Psoas muscle (tissue), 8 donors: ENCODE data around the gene DISP3. TPM values are rescaled to one million over a fixed set of nuclear protein-coding genes. Genes with fewer than 3 reads are reported as not detected.

Source experiments
- ATAC-seq, 4 donors: fragments of 200-7000 bp; cut with Tn5 transposase; one replicate each; pipeline ENCODE4 v1.9.1; 2020; ENCODE audit warnings: moderate library complexity in 3 of 4, mild to moderate bottlenecking in 2 of 4
- DNase-seq, 2 donors: peaks; one replicate each; pipeline ENCODE4 v3.0.0-alpha.2; 2020
- H3K27ac ChIP-seq: fragments of 200-600 bp; one replicate; pipeline ENCODE4 v1.8.0; 2022
- H3K27me3 ChIP-seq, 3 donors: fragments of 200-600 bp in 1 of 3; one replicate each; pipeline versions ENCODE4 v1.6.1 to v1.8.0; 2013 to 2022; ENCODE audit warnings: low read length in 2 of 3, mild to moderate bottlenecking in 2 of 3, moderate library complexity in 1 of 3; ENCODE audit not compliant: insufficient read depth in 3 of 3
- H3K36me3 ChIP-seq, 2 donors: fragments of 200-600 bp in 1 of 2; one replicate each; pipeline versions ENCODE4 v1.6.1 to v1.8.0; 2013 to 2022; ENCODE audit warnings: low read depth in 1 of 2, mild to moderate bottlenecking in 1 of 2, moderate library complexity in 1 of 2; ENCODE audit not compliant: insufficient read depth in 1 of 2
- H3K4me1 ChIP-seq: fragments of 200-600 bp; one replicate; pipeline ENCODE4 v1.8.0; 2022
- H3K4me3 ChIP-seq: fragments of 200-600 bp; one replicate; pipeline ENCODE4 v1.8.0; 2022; ENCODE audit warnings: mild to moderate bottlenecking
- H3K9me3 ChIP-seq: fragments of 200-600 bp; one replicate; pipeline ENCODE4 v1.8.0; 2022
- WGBS, 3 donors: extraction: QIAGEN DNeasy Blood & Tissue Kit; methylation state at CpG; one replicate each; pipeline versions ENCODE4 v1.1.6 to v1.1.7; 2013; 5-methylcytosine and 5-hydroxymethylcytosine counted together
- intact Hi-C, 2 donors: fragments of 100-400 bp; cut with DNase I; formaldehyde crosslinking; loops; one replicate each; pipeline versions ENCODE4 v1.11.0 to v1.14.2; 2022
- polyA plus RNA-seq, 3 donors: library from polyadenylated mRNA; stranded (reverse); fragments of 200-250 nt; gene quantifications; one replicate each; pipeline ENCODE4 v1.2.3, GENCODE V29; 2013
- total RNA-seq, 4 donors: library from RNA; stranded (reverse); fragmentation: NEBNext Ultra II Directional in 2 of 4; extraction: Animal tissue kit (Norgen Biotek cat#: 25700) in 2 of 4; gene quantifications; one replicate each; pipeline versions ENCODE4 v1.2.1 to v1.2.4, GENCODE V29; 2021 to 2023
- TF ChIP-seq, protein P1 (sequence below): fragments of 200-600 bp; IDR thresholded peaks from one replicate; pipeline ENCODE4 v1.8.0; 2022; ENCODE audit warnings: antibody characterized with exemption
- donor health status: healthy with polysubstance abuse.
- donor health status: DM: no; HTN: no; CAD: no; lungs with moderate emphysema.
- donor health status: Bipolar disorder and iron deficiency.
- donor health status: healthy.
- donor health status: DM: yes; HTN: yes; CAD: no.
- donor health status: DM: no; HTN: no; CAD: no.
- donor health status: DM: no; HTN: no; CAD: no.
- donor health status: DM: yes; HTN: yes; CAD: no.

Gene DISP3
- total and polyA plus RNA-seq, 7 donors = 0.01 to 0.04 (median 0.02) TPM; not detected in 3

DNA sequence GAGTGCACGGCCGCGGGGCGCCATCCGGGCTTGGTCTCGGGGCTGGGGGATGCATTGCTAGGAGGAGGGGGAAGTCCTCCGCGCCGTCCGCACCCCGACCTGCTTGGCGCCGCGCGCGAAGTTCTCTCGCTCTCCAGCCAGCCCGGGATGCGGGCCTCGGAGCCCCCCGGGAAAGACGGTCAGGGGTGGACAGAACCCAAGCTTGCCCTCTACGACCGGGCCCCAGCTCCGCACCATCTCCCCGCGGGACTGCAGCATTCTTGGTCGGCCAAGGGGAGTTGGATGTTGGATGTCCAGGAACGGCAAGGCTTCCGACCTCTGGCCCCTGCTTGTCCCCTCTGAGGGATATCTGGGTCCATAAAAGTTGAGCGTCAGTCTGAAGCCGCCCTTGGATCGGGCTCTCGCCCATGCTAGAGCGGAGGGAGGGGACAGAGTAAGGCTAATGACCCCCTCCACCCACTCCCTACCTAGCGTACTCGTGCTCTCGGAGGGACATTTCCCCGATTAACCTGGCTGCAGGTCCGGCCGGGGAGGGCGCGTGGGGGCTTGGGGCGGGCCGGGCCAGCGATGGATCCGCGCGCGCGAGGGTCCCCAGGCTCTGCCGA lies 522 bp downstream of the DISP3 start:
- H3K36me3 ChIP-seq = no peaks in the 10 kb centered on the region
- peaks cover 0 to 87% (median 26%) of the 10 kb centered on the region in 3 donors for H3K27me3 ChIP-seq
- TF ChIP-seq, protein P1, sequence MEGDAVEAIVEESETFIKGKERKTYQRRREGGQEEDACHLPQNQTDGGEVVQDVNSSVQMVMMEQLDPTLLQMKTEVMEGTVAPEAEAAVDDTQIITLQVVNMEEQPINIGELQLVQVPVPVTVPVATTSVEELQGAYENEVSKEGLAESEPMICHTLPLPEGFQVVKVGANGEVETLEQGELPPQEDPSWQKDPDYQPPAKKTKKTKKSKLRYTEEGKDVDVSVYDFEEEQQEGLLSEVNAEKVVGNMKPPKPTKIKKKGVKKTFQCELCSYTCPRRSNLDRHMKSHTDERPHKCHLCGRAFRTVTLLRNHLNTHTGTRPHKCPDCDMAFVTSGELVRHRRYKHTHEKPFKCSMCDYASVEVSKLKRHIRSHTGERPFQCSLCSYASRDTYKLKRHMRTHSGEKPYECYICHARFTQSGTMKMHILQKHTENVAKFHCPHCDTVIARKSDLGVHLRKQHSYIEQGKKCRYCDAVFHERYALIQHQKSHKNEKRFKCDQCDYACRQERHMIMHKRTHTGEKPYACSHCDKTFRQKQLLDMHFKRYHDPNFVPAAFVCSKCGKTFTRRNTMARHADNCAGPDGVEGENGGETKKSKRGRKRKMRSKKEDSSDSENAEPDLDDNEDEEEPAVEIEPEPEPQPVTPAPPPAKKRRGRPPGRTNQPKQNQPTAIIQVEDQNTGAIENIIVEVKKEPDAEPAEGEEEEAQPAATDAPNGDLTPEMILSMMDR = no peak
- H3K4me1 ChIP-seq = peaks cover 5% of the 10 kb centered on the region
- no peak overlapping the region for H3K27ac ChIP-seq
- 0 to 2% (median 1%) methylated on average over 42 to 52 of the region's 52 CpGs for WGBS, 3 donors
- intact Hi-C loops = no loop called here
- H3K9me3 ChIP-seq = no peaks in the 10 kb centered on the region
- H3K4me3 ChIP-seq = peak overlapping the region; percentile 63
- DNase-seq (no peak), ATAC-seq (no peak)

DNA sequence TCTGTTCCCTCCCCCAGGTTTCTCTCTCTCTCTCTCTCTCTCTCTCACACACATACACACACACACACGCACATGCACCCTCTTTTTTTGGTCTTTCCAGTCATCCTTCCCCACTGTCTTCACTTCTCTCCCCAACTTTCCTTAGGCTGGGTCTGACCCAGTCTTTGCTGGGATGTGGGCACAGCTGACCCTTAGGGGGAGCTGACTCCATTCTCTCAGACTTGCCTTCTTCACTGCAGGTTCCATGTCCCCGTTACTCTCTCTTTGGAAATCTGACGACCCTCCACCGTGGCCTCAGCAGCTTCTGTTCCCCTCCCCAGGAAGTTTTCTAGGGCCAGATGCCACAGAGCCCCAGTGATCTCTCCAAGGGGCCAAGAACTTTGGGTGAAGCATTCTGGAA lies 2.1 kb downstream of the DISP3 start:
- 25 to 38% (median 37%) methylated on average over 4 of the region's 4 CpGs for WGBS, 3 donors
- H3K27ac ChIP-seq = no peak overlapping the region
- no peak overlapping the region for H3K4me3 ChIP-seq
- H3K27me3 ChIP-seq = peaks cover 0 to 90% (median 33%) of the 10 kb centered on the region in 3 donors
- ATAC-seq (no peak), DNase-seq (no peak)
- TF ChIP-seq, protein P1 = no peak
- no peaks in the 10 kb centered on the region for H3K36me3 ChIP-seq
- H3K4me1 ChIP-seq = peaks cover 5% of the 10 kb centered on the region
- intact Hi-C loops = no loop called here
- no peaks in the 10 kb centered on the region for H3K9me3 ChIP-seq

- Histone ChIP-seq H3K36me3 (no peaks in the 10 kb centered on the region), H3K4me3 (no peak overlapping the region), H3K9me3 (no peaks in the 10 kb centered on the region), H3K4me1 (peaks cover 5% of the 10 kb centered on the region), H3K27me3 (peaks cover 0 to 91% (median 32%) of the 10 kb centered on the region in 3 donors), H3K27ac (no peak overlapping the region)
- ATAC-seq (no peak), DNase-seq (no peak)
- TF ChIP-seq, protein P1 = no peak
- intact Hi-C loops = no loop called here
Observed at GRCh38 chr1:11482198-11482597, 3.2 kb downstream of the DISP3 start.

GRCh38 chr1:11482701-11483479 lies 3.9 kb downstream of the DISP3 start:
- 62 to 71% (median 62%) methylated on average over 18 of the region's 18 CpGs for WGBS, 3 donors
- Histone ChIP-seq H3K36me3 (no peaks in the 10 kb centered on the region), H3K9me3 (no peaks in the 10 kb centered on the region), H3K27me3 (peaks cover 0 to 90% (median 32%) of the 10 kb centered on the region in 3 donors), H3K4me3 (no peak overlapping the region), H3K27ac (no peak overlapping the region), H3K4me1 (peaks cover 5% of the 10 kb centered on the region)
- intact Hi-C loops = no loop called here
- ATAC-seq (no peak), DNase-seq (no peak)
- TF ChIP-seq, protein P1 = no peak
